PC-9 (cell line): ENCODE results near the gene LAMC3. TPM values are rescaled to one million over a fixed set of nuclear protein-coding genes. Genes with fewer than 3 reads are reported as not detected.

ENCODE experiments used
- BruUV-seq: library from RNA; stranded (reverse); fragments of 400-500 nt; replicated peaks from 2 replicates; lab custom pipeline; 2021; lab: Mats Ljungman, UMichigan
- CTCF ChIA-PET: fragments of 300-600 bp; sonication (Branson Sonifier 250); formaldehyde crosslinking; loops from one replicate; lab custom pipeline; 2022; ENCODE audit warnings: antibody characterized with exemption; lab: Charles Lee
- POLR2A ChIA-PET: fragments of 300-600 bp; sonication (Branson Sonifier 250); formaldehyde crosslinking; loops from one replicate; lab custom pipeline; 2022; ENCODE audit warnings: antibody characterized with exemption; ENCODE audit not compliant: unreplicated experiment; lab: Charles Lee
- DNase-seq, 2 experiments: peaks; one replicate each; pipeline versions ENCODE4 v3.0.0 to v3.0.0-alpha.2; 2015 to 2022; ENCODE audit warnings: mixed read lengths in 1 of 2
- H2AFZ ChIP-seq: fragments of 200-600 bp; sonication (generic); 2 replicates; pipeline ENCODE4 v1.8.1; 2017; ENCODE audit warnings: antibody characterized with exemption
- H3F3A ChIP-seq: fragments of 200-600 bp; sonication (generic); 2 replicates; pipeline ENCODE4 v1.8.1; 2017; ENCODE audit warnings: antibody characterized with exemption, mild to moderate bottlenecking, low read depth; ENCODE audit not compliant: insufficient read depth
- H3K27ac ChIP-seq: fragments of 200-600 bp; sonication (generic); 2 replicates; pipeline ENCODE4 v1.6.1; 2016; ENCODE audit warnings: mixed run types
- H3K27me3 ChIP-seq: fragments of 200-600 bp; sonication (generic); 2 replicates; pipeline ENCODE4 v1.6.1; 2016; ENCODE audit warnings: low read depth, mixed run types; ENCODE audit not compliant: insufficient read depth
- H3K36me3 ChIP-seq: fragments of 200-600 bp; sonication (generic); 2 replicates; pipeline ENCODE4 v1.6.1; 2016; ENCODE audit warnings: low read depth, mixed run types
- H3K4me1 ChIP-seq: fragments of 200-600 bp; sonication (generic); replicated peaks from 2 replicates; pipeline ENCODE4 v1.6.1; 2016; ENCODE audit warnings: mixed run types; ENCODE audit not compliant: insufficient read depth
- H3K4me2 ChIP-seq: fragments of 200-600 bp; sonication (generic); 2 replicates; pipeline ENCODE4 v1.6.1; 2017; ENCODE audit warnings: mixed run types
- H3K4me3 ChIP-seq: fragments of 200-600 bp; sonication (generic); 2 replicates; pipeline ENCODE4 v1.6.1; 2016; ENCODE audit warnings: mixed run types
- H3K79me2 ChIP-seq: fragments of 200-600 bp; sonication (generic); 2 replicates; pipeline ENCODE4 v1.6.1; 2017; ENCODE audit warnings: low read depth, mixed run types
- H3K9me2 ChIP-seq: fragments of 200-600 bp; sonication (generic); 2 replicates; pipeline ENCODE4 v1.8.1; 2017; ENCODE audit warnings: mild to moderate bottlenecking; ENCODE audit not compliant: insufficient read depth
- H3K9me3 ChIP-seq: fragments of 200-600 bp; sonication (generic); 2 replicates; pipeline ENCODE4 v1.8.1; 2016; ENCODE audit warnings: low read depth; ENCODE audit not compliant: insufficient read depth
- H4K20me1 ChIP-seq: fragments of 200-600 bp; sonication (generic); 2 replicates; pipeline ENCODE4 v1.8.1; 2017; ENCODE audit not compliant: insufficient read depth
- CTCF ChIP-seq: fragments of 200-600 bp; sonication (generic); conservative IDR thresholded peaks from 2 replicates; pipeline ENCODE4 v1.6.1; 2017; ENCODE audit warnings: mixed run types, antibody characterized with exemption, mild to moderate bottlenecking, moderate library complexity
- EZH2 ChIP-seq: fragments of 200-600 bp; sonication (generic); IDR thresholded peaks from 2 replicates; pipeline ENCODE4 v1.8.0; 2017; ENCODE audit warnings: antibody characterized with exemption, low read depth
- intact Hi-C: fragments of 100-400 bp; cut with micrococcal nuclease; formaldehyde crosslinking; loops from one replicate; pipeline ENCODE4 v1.10.0; 2022; ENCODE audit not compliant: unreplicated experiment
- total RNA-seq: library from RNA; stranded (reverse); gene quantifications from 2 replicates; pipeline ENCODE4 v1.2.3, GENCODE V29; 2021

LAMC3 gene
- total RNA-seq, 1 experiment from 2014 or later, result 0.41 TPM

- BruUV-seq, result no TSS peak
- H3F3A ChIP-seq, result no peaks in the 10 kb centered on the region
- intact Hi-C loops, result no loop called here
- peaks cover 23% of the 10 kb centered on the region; the same call in 1 of the 2 replicates for H3K27me3 ChIP-seq
- no peak overlapping the region for H3K27ac ChIP-seq
- TF ChIP-seq CTCF, result no peak
- no peak for TF ChIP-seq EZH2
- no peaks in the 10 kb centered on the region for H4K20me1 ChIP-seq
- no peak for DNase-seq
- no peaks in the 10 kb centered on the region for H3K79me2 ChIP-seq
- ChIA-PET CTCF (interaction anchor here (0.5 to 1.1 kb wide), 3 partner anchors 18 to 182 kb away, joined by 3 to 12 read pairs (median 11); no protein-coding TSS in a partner anchor), POLR2A (interaction anchor here (0.7 kb wide), 1 partner anchor 48 kb away, joined by 3 read pairs; no protein-coding TSS in a partner anchor)
- no peaks in the 10 kb centered on the region for H3K4me1 ChIP-seq
- no peak overlapping the region for H3K4me2 ChIP-seq
- no peaks in the 10 kb centered on the region for H3K36me3 ChIP-seq
- H3K4me3 ChIP-seq, result no peak overlapping the region
- no peak overlapping the region for H2AFZ ChIP-seq
- H3K9me3 ChIP-seq, result no peaks in the 10 kb centered on the region
- no peaks in the 10 kb centered on the region for H3K9me2 ChIP-seq
These were observed 21.4 kb downstream of the LAMC3 start for GRCh38 chr9:131030239-131031004.

- DNase-seq, result no peak
- Histone ChIP-seq H3K79me2 (no peaks in the 10 kb centered on the region), H3K4me1 (no peaks in the 10 kb centered on the region), H3K36me3 (no peaks in the 10 kb centered on the region), H3K9me2 (no peaks in the 10 kb centered on the region), H2AFZ (no peak overlapping the region), H3K27me3 (peaks cover 30% of the 10 kb centered on the region; the same call in 1 of the 2 replicates), H3F3A (no peaks in the 10 kb centered on the region), H3K4me3 (no peak overlapping the region), H3K9me3 (no peaks in the 10 kb centered on the region), H3K4me2 (no peak overlapping the region), H3K27ac (no peak overlapping the region), H4K20me1 (no peaks in the 10 kb centered on the region)
- no peak for TF ChIP-seq CTCF
- ChIA-PET POLR2A (interaction anchor here (0.7 kb wide), 2 partner anchors 47 to 204 kb away, joined by 3 to 4 read pairs; no protein-coding TSS in a partner anchor), CTCF (interaction anchor here (1.1 kb wide), 1 partner anchor 165 kb away, joined by 3 read pairs; no protein-coding TSS in a partner anchor)
- BruUV-seq, result no TSS peak
- intact Hi-C loops, result no loop called here
These were observed 22.1 kb downstream of the LAMC3 start for GRCh38 chr9:131031005-131031641.

GRCh38 chr9:131031642-131032005 lies 22.6 kb downstream of the LAMC3 start:
- TF ChIP-seq CTCF, result no peak
- TF ChIP-seq EZH2, result no peak
- no TSS peak for BruUV-seq
- H3K27me3 ChIP-seq, result peaks cover 35% of the 10 kb centered on the region; the same call in 1 of the 2 replicates
- intact Hi-C loops, result no loop called here
- no peak for DNase-seq
- ChIA-PET POLR2A (interaction anchor here (0.7 kb wide), 1 partner anchor 203 kb away, joined by 4 read pairs; no protein-coding TSS in a partner anchor), CTCF (no interaction called here)
- H3K27ac ChIP-seq, result no peak overlapping the region
- H3K9me2 ChIP-seq, result no peaks in the 10 kb centered on the region
- H3K4me2 ChIP-seq, result no peak overlapping the region
- no peaks in the 10 kb centered on the region for H4K20me1 ChIP-seq
- H3K9me3 ChIP-seq, result no peaks in the 10 kb centered on the region
- H3K4me1 ChIP-seq, result no peaks in the 10 kb centered on the region
- no peaks in the 10 kb centered on the region for H3K79me2 ChIP-seq
- no peaks in the 10 kb centered on the region for H3F3A ChIP-seq
- H2AFZ ChIP-seq, result no peak overlapping the region
- no peaks in the 10 kb centered on the region for H3K36me3 ChIP-seq
- H3K4me3 ChIP-seq, result no peak overlapping the region
